Suprapubic skin (tissue), 3 donors: ENCODE data around the gene DGKB.

Experiments
- EP300 ChIP-seq: sonication (generic); formaldehyde crosslinking; IDR thresholded peaks from one replicate; pipeline ENCODE4 v1.6.1; 2017; ENCODE audit warnings: antibody characterized with exemption
- POLR2A ChIP-seq, 2 donors: fragments of 450-650 bp; IDR thresholded peaks; one replicate each; pipeline ENCODE4 v1.6.1; 2017; ENCODE audit warnings: antibody characterized with exemption in 2 of 2, mild to moderate bottlenecking in 2 of 2, moderate library complexity in 2 of 2
- TF ChIP-seq, protein P1 (sequence below), 2 donors: fragments of 200-600 bp in 1 of 2; fragments of 450-650 bp in 1 of 2; sonication (generic) in 1 of 2; IDR thresholded peaks; one replicate each; pipeline ENCODE4 v1.5.1; 2016 to 2019; ENCODE audit warnings: antibody characterized with exemption in 2 of 2, mild to moderate bottlenecking in 1 of 2, moderate library complexity in 1 of 2

DNA sequence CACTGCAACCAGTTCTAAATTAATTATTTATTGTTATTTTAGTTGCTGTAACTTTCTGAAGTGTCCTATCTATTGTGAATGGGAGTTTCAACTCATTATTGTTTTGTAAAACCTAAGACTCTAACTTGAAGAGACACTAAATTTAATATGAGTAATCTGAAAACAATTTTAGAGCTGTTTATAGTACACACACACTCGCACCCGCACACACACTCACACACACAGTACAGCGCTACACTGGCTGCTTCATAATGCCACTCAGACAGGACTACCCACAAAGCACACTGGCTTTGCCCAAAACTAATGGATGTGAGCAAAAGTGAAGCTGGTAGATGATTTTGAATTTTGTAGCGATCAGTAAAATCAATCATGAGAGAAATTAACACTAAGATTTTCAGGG, 674.2 kb downstream of the DGKB start:
- no peak for TF ChIP-seq EP300
- TF ChIP-seq, protein P1, sequence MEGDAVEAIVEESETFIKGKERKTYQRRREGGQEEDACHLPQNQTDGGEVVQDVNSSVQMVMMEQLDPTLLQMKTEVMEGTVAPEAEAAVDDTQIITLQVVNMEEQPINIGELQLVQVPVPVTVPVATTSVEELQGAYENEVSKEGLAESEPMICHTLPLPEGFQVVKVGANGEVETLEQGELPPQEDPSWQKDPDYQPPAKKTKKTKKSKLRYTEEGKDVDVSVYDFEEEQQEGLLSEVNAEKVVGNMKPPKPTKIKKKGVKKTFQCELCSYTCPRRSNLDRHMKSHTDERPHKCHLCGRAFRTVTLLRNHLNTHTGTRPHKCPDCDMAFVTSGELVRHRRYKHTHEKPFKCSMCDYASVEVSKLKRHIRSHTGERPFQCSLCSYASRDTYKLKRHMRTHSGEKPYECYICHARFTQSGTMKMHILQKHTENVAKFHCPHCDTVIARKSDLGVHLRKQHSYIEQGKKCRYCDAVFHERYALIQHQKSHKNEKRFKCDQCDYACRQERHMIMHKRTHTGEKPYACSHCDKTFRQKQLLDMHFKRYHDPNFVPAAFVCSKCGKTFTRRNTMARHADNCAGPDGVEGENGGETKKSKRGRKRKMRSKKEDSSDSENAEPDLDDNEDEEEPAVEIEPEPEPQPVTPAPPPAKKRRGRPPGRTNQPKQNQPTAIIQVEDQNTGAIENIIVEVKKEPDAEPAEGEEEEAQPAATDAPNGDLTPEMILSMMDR (IDR thresholded peaks at IDR 0.05), result no peak
- no peak for TF ChIP-seq POLR2A (IDR thresholded peaks at IDR 0.05)
